ENCODE measurements around the gene AHCYL2. TPM values are rescaled to one million over a fixed set of nuclear protein-coding genes. Genes with fewer than 3 reads are reported as not detected.

The AHCYL2 gene
- total and polyA plus RNA-seq, 2 experiments from 2014 or later = 1.9 to 8.9 TPM

DNA sequence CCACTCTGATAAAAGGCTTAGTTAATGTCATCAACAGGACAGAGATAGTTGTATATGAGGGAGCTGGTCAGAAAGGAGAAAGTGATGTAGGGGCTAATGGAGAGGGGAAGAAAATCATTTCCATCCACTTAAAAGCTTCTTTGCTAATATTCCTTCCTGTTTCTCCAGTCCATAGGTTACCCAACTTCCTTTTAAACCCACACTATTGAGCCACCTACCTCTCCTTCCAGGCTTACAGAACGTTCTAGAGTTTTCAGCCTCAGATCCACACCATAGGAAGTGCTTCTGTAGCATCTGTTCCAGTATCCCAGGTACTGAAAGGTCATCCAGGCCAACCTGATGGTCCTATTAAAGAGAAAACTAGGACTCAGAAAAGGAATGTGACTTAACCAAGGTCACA lies 237.6 kb downstream of the AHCYL2 start:
- Histone ChIP-seq H3K9ac (no peak overlapping the region), H3K27me3 (replicated peaks; ENCODE audit: insufficient read depth) (no peaks in the 10 kb centered on the region), H3K9me2 (ENCODE audit: insufficient read depth) (no peaks in the 10 kb centered on the region), H3F3A (ENCODE audit: insufficient read depth) (0 out of 2 replicates have a peak, but pooled peaks cover 2% of the 10 kb centered on the region), H3K27ac (no peak overlapping the region), H4K20me1 (ENCODE audit: insufficient read depth) (no peaks in the 10 kb centered on the region), H3K4me1 (ENCODE audit: insufficient read depth) (peaks cover 9% of the 10 kb centered on the region), H2AFZ (no peak overlapping the region), H3K36me3 (ENCODE audit: low read depth) (no peaks in the 10 kb centered on the region), H3K4me3 (no peak overlapping the region), H3K4me2 (ENCODE audit: unreplicated experiment) (no peak overlapping the region), H3K79me2 (ENCODE audit: insufficient read depth) (no peaks in the 10 kb centered on the region), H3K9me3 (ENCODE audit: low read depth) (no peaks in the 10 kb centered on the region)
- DNase-seq = no peak
- TF ChIP-seq EZH2 (IDR thresholded peaks at IDR 0.05; ENCODE audit: insufficient read depth, poor library complexity, severe bottlenecking) (no peak), EZH2phosphoT487 (IDR thresholded peaks at IDR 0.05; ENCODE audit: insufficient read depth, low read depth) (no peak)
- in situ Hi-C loops (cut with MboI) = loop anchor here (10.0 kb wide), 1 partner anchor 98 kb away; no protein-coding TSS in a partner anchor
- 50 to 55% methylated on average over 1 of the region's 1 CpG for WGBS, 2 experiments (ENCODE audit: low coverage in 1 of 2, low lambda C conversion rate in 2 of 2, missing lambda C conversion rate in 2 of 2)

DNA sequence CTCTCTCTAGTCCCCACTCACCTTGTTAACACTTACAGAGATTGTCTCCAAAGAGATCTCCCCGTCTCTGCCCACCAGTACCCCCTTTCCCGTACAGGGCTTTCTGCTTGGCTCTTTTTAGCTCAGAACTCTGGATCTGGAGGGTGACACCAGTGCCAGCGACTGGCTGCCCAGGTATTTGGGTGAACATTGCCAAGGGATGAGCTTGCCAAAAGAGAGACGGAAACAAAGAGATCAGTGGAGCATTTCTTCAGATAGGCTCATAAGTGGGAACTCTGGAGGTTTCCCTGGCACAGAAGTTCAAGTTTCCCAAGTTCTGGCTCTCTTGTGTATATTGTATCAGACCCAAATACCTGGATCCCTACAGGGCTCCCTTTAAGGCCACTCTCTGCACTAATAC lies 239.4 kb downstream of the AHCYL2 start:
- Histone ChIP-seq H3K4me3 (no peak overlapping the region), H3K27ac (no peak overlapping the region), H3K4me2 (ENCODE audit: unreplicated experiment) (no peak overlapping the region), H3K27me3 (replicated peaks; ENCODE audit: insufficient read depth) (no peaks in the 10 kb centered on the region), H3K4me1 (ENCODE audit: insufficient read depth) (peaks cover 23% of the 10 kb centered on the region), H3K9ac (no peak overlapping the region), H2AFZ (no peak overlapping the region), H3K9me2 (ENCODE audit: insufficient read depth) (no peaks in the 10 kb centered on the region), H3K36me3 (ENCODE audit: low read depth) (no peaks in the 10 kb centered on the region), H3K79me2 (ENCODE audit: insufficient read depth) (no peaks in the 10 kb centered on the region), H4K20me1 (ENCODE audit: insufficient read depth) (no peaks in the 10 kb centered on the region), H3F3A (ENCODE audit: insufficient read depth) (peaks cover 8% of the 10 kb centered on the region; the same call in 1 of the 2 replicates), H3K9me3 (ENCODE audit: low read depth) (no peaks in the 10 kb centered on the region)
- in situ Hi-C loops (cut with MboI) = loop anchor here (10.0 kb wide), 1 partner anchor 99 kb away; no protein-coding TSS in a partner anchor
- no peak for TF ChIP-seq EZH2 (IDR thresholded peaks at IDR 0.05; ENCODE audit: insufficient read depth, poor library complexity, severe bottlenecking)
- no peak for TF ChIP-seq EZH2phosphoT487 (IDR thresholded peaks at IDR 0.05; ENCODE audit: insufficient read depth, low read depth)
- no peak for DNase-seq
- 96 to 97% methylated on average over 4 of the region's 4 CpGs for WGBS, 2 experiments (ENCODE audit: low coverage in 1 of 2, low lambda C conversion rate in 2 of 2, missing lambda C conversion rate in 2 of 2)

DNA sequence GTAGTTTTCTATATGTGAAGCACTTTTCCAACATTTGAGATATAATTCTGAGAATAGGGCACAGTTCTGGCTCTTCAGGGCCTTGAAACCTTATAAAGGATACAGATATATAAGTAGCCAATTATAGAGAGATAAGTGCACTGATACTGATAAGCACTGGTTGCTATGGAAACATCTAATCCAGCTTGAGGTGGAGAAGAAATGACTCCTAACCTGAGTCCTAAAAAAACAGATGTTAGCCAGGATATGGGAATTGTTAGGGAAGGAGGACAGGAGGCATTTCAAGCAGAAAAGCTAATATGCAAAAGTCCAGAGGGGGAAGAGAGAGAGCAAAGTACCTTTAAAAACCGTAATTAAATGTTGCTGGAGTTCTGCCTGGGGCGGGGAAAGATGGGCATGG lies 240.2 kb downstream of the AHCYL2 start:
- 66 to 86% methylated on average over 2 of the region's 2 CpGs for WGBS, 2 experiments (ENCODE audit: low coverage in 1 of 2, low lambda C conversion rate in 2 of 2, missing lambda C conversion rate in 2 of 2)
- H2AFZ ChIP-seq = no peak overlapping the region
- H4K20me1 ChIP-seq (ENCODE audit: insufficient read depth) = no peaks in the 10 kb centered on the region
- H3K4me3 ChIP-seq = no peak overlapping the region
- H3K9ac ChIP-seq = no peak overlapping the region
- H3K9me2 ChIP-seq (ENCODE audit: insufficient read depth) = no peaks in the 10 kb centered on the region
- no peak for DNase-seq
- H3K79me2 ChIP-seq (ENCODE audit: insufficient read depth) = no peaks in the 10 kb centered on the region
- no peaks in the 10 kb centered on the region for H3K9me3 ChIP-seq (ENCODE audit: low read depth)
- peaks cover 8% of the 10 kb centered on the region; the same call in 1 of the 2 replicates for H3F3A ChIP-seq (ENCODE audit: insufficient read depth)
- no peaks in the 10 kb centered on the region for H3K27me3 ChIP-seq (replicated peaks; ENCODE audit: insufficient read depth)
- in situ Hi-C loops (cut with MboI) = loop anchor here (10.0 kb wide), 1 partner anchor 100 kb away; no protein-coding TSS in a partner anchor
- TF ChIP-seq EZH2 (IDR thresholded peaks at IDR 0.05; ENCODE audit: insufficient read depth, poor library complexity, severe bottlenecking) (no peak), EZH2phosphoT487 (IDR thresholded peaks at IDR 0.05; ENCODE audit: insufficient read depth, low read depth) (no peak)
- H3K4me2 ChIP-seq (ENCODE audit: unreplicated experiment) = no peak overlapping the region
- no peaks in the 10 kb centered on the region for H3K36me3 ChIP-seq (ENCODE audit: low read depth)
- no peak overlapping the region for H3K27ac ChIP-seq
- H3K4me1 ChIP-seq (ENCODE audit: insufficient read depth) = peaks cover 26% of the 10 kb centered on the region

DNA sequence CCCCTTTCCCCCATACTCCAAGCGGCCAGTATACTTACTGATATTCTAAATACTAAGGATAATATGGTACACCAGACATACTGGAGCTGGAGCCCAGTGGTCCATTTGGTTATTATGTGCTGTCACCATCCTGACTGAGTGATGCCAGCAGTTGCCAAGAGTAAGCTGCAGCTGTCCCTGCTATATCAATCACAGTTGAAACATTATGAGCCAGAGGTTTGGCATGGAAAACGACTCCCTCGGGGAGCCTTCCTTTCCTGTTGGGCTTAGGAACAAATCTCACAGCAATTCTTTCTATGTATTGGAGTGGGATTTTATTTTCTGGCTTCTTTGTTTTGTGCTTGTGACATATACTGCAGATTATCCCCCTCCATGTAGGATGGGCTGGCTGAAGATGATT lies 242.0 kb downstream of the AHCYL2 start:
- Histone ChIP-seq H2AFZ (no peak overlapping the region), H3K79me2 (ENCODE audit: insufficient read depth) (no peaks in the 10 kb centered on the region), H3F3A (ENCODE audit: insufficient read depth) (peaks cover 18% of the 10 kb centered on the region), H3K27me3 (replicated peaks; ENCODE audit: insufficient read depth) (no peaks in the 10 kb centered on the region), H3K27ac (no peak overlapping the region), H3K4me3 (no peak overlapping the region), H3K9me2 (ENCODE audit: insufficient read depth) (no peaks in the 10 kb centered on the region), H3K9ac (no peak overlapping the region), H4K20me1 (ENCODE audit: insufficient read depth) (no peaks in the 10 kb centered on the region), H3K4me1 (ENCODE audit: insufficient read depth) (peaks cover 35% of the 10 kb centered on the region), H3K36me3 (ENCODE audit: low read depth) (no peaks in the 10 kb centered on the region), H3K4me2 (ENCODE audit: unreplicated experiment) (no peak overlapping the region), H3K9me3 (ENCODE audit: low read depth) (no peaks in the 10 kb centered on the region)
- WGBS, 2 experiments (ENCODE audit: low coverage in 1 of 2, low lambda C conversion rate in 2 of 2, missing lambda C conversion rate in 2 of 2) = 56 to 67% methylated on average over 3 of the region's 3 CpGs
- in situ Hi-C loops (cut with MboI) = loop anchor here (10.0 kb wide), 1 partner anchor 102 kb away; no protein-coding TSS in a partner anchor
- TF ChIP-seq EZH2phosphoT487 (IDR thresholded peaks at IDR 0.05; ENCODE audit: insufficient read depth, low read depth) = no peak
- no peak for TF ChIP-seq EZH2 (IDR thresholded peaks at IDR 0.05; ENCODE audit: insufficient read depth, poor library complexity, severe bottlenecking)
- no peak for DNase-seq

All from GM23248 (cell line).